GM19438 (cell line): ENCODE measurements around the gene ETNK2.

ENCODE experiments used
- ATAC-seq: cut with Tn5 transposase; IDR thresholded peaks from one replicate; pipeline ENCODE4 v1.9.1; 2021; ENCODE audit warnings: low read depth; ENCODE audit not compliant: unreplicated experiment

ETNK2 gene

GRCh38 chr1:204127597-204128242, 24.1 kb downstream of the ETNK2 start:
- ATAC-seq = no peak

GRCh38 chr1:204126956-204127355, 24.9 kb downstream of the ETNK2 start:
- no peak for ATAC-seq

- no peak for ATAC-seq
These were observed 25.5 kb downstream of the ETNK2 start for GRCh38 chr1:204126386-204126785.

- ATAC-seq = no peak
These were observed 26.0 kb downstream of the ETNK2 start for GRCh38 chr1:204125759-204126351.

GRCh38 chr1:204124639-204125038, 27.2 kb downstream of the ETNK2 start:
- no peak for ATAC-seq

- ATAC-seq = no peak
These were observed 28.5 kb downstream of the ETNK2 start for GRCh38 chr1:204123376-204123775.

- ATAC-seq = no peak
These were observed 29.8 kb downstream of the ETNK2 start for GRCh38 chr1:204121840-204122555.

GRCh38 chr1:204116539-204116938, 35.3 kb downstream of the ETNK2 start:
- no peak for ATAC-seq

GRCh38 chr1:204115116-204115515, 36.7 kb downstream of the ETNK2 start:
- no peak for ATAC-seq

GRCh38 chr1:204114606-204115005, 37.2 kb downstream of the ETNK2 start:
- no peak for ATAC-seq

GRCh38 chr1:204113896-204114295, 37.9 kb downstream of the ETNK2 start:
- no peak for ATAC-seq

GRCh38 chr1:204112876-204113730, 38.7 kb downstream of the ETNK2 start:
- no peak for ATAC-seq

GRCh38 chr1:204110894-204111633, 40.8 kb downstream of the ETNK2 start:
- ATAC-seq = no peak

GRCh38 chr1:204108312-204109141, 43.3 kb downstream of the ETNK2 start:
- no peak for ATAC-seq

- ATAC-seq = no peak
These were observed 44.0 kb downstream of the ETNK2 start for GRCh38 chr1:204107892-204108291.

GRCh38 chr1:204106825-204107224, 45.0 kb downstream of the ETNK2 start:
- ATAC-seq = no peak

- no peak for ATAC-seq
These were observed 46.7 kb downstream of the ETNK2 start for GRCh38 chr1:204105131-204105515.

- no peak for ATAC-seq
These were observed 47.3 kb downstream of the ETNK2 start for GRCh38 chr1:204104331-204105130.

GRCh38 chr1:204103431-204103741, 48.5 kb downstream of the ETNK2 start:
- no peak for ATAC-seq
